H1 (cell line): Measurements from ENCODE around the gene HK1. TPM values are rescaled to one million over a fixed set of nuclear protein-coding genes. Genes with fewer than 3 reads are reported as not detected.

Experiments used
- CTCF ChIA-PET: fragments of 300-600 bp; sonication (Branson Sonifier 250); formaldehyde crosslinking; loops from one replicate; lab custom pipeline; 2021; ENCODE audit not compliant: partially characterized antibody; lab: Charles Lee
- POLR2A ChIA-PET: fragments of 300-600 bp; sonication (Branson Sonifier 250); formaldehyde crosslinking; loops from one replicate; lab custom pipeline; 2021; ENCODE audit warnings: inconsistent platforms; ENCODE audit not compliant: partially characterized antibody; lab: Charles Lee
- DNase-seq, 2 experiments: peaks; one replicate each; pipeline versions ENCODE4 v3.0.0 to v3.0.0-alpha.2; 2010 to 2022; ENCODE audit warnings: low spot score in 2 of 2, low read depth in 1 of 2, mixed read lengths in 1 of 2
- FAIRE-seq: peaks from 2 replicates; lab custom pipeline; 2011; peaks lifted over from hg19 to GRCh38; lab: Jason Lieb, UNC
- H2AFZ ChIP-seq: 2 replicates; pipeline ENCODE4 v1.8.1; 2012; ENCODE audit warnings: low read length, inconsistent platforms
- H2AK5ac ChIP-seq: 2 replicates; pipeline ENCODE4 v1.6.1; 2013; ENCODE audit warnings: low read depth, low read length
- H2BK120ac ChIP-seq: replicated peaks from 2 replicates; pipeline ENCODE3; 2013; ENCODE audit warnings: low read depth, low read length, inconsistent platforms
- H2BK12ac ChIP-seq: 2 replicates; pipeline ENCODE4 v1.6.1; 2013; ENCODE audit warnings: low read depth, low read length
- H2BK15ac ChIP-seq: 2 replicates; pipeline ENCODE4 v1.6.1; 2013; ENCODE audit warnings: low read length
- H2BK20ac ChIP-seq: 2 replicates; pipeline ENCODE4 v1.6.1; 2013; ENCODE audit warnings: low read length
- H2BK5ac ChIP-seq: 2 replicates; pipeline ENCODE4 v1.6.1; 2013; ENCODE audit warnings: low read depth, low read length
- H3K14ac ChIP-seq: 2 replicates; pipeline ENCODE4 v1.6.1; 2013; ENCODE audit warnings: inconsistent platforms; ENCODE audit not compliant: insufficient read length
- H3K18ac ChIP-seq: 2 replicates; pipeline ENCODE4 v1.6.1; 2013; ENCODE audit warnings: low read length; ENCODE audit errors: extremely low read depth
- H3K23ac ChIP-seq: 2 replicates; pipeline ENCODE4 v1.6.1; 2013; ENCODE audit warnings: inconsistent platforms; ENCODE audit not compliant: insufficient read length
- H3K23me2 ChIP-seq: 2 replicates; pipeline ENCODE4 v1.6.1; 2013; ENCODE audit warnings: low read depth, low read length
- H3K27ac ChIP-seq: 2 replicates; pipeline ENCODE4 v1.6.1; 2011; ENCODE audit warnings: low read depth, low read length, inconsistent platforms
- H3K27me3 ChIP-seq, 4 experiments: replicated peaks in 1 of 4; 1 replicate in 1 of 4; 2 replicates in 3 of 4; pipeline versions ENCODE4 v1.6.1 to v1.8.1; 2011 to 2013; ENCODE audit warnings: low read length in 3 of 4, mild to moderate bottlenecking in 3 of 4, inconsistent platforms in 2 of 4, mixed read lengths in 2 of 4, moderate library complexity in 1 of 4; ENCODE audit not compliant: control insufficient read depth in 3 of 4, insufficient read depth in 3 of 4; ENCODE audit errors: extremely low read depth in 1 of 4
- H3K36me3 ChIP-seq, 4 experiments: 2 replicates each; pipeline versions ENCODE4 v1.6.1 to v1.8.1; 2011 to 2013; ENCODE audit warnings: mild to moderate bottlenecking in 4 of 4, low read length in 3 of 4, moderate library complexity in 2 of 4, control low read depth in 1 of 4, inconsistent platforms in 1 of 4; ENCODE audit not compliant: insufficient read depth in 4 of 4, control insufficient read depth in 2 of 4
- H3K4ac ChIP-seq: replicated peaks from 2 replicates; pipeline ENCODE3; 2013; ENCODE audit warnings: low read length, low read depth, mixed read lengths, inconsistent platforms; ENCODE audit not compliant: insufficient read length
- H3K4me1 ChIP-seq, 4 experiments: replicated peaks in 1 of 4; 1 replicate in 1 of 4; 2 replicates in 3 of 4; pipeline versions ENCODE4 v1.6.1 to v1.8.1; 2011 to 2013; ENCODE audit warnings: low read length in 3 of 4, inconsistent platforms in 2 of 4, mixed read lengths in 1 of 4; ENCODE audit not compliant: insufficient read depth in 4 of 4, control insufficient read depth in 3 of 4
- H3K4me2 ChIP-seq, 2 experiments: 2 replicates each; pipeline versions ENCODE4 v1.6.1 to v1.8.1; 2011 to 2013; ENCODE audit warnings: low read depth in 2 of 2, low read length in 2 of 2, control low read depth in 1 of 2, inconsistent platforms in 1 of 2, mild to moderate bottlenecking in 1 of 2; ENCODE audit not compliant: insufficient read depth in 1 of 2
- H3K4me3 ChIP-seq, 4 experiments: fragments of 200-600, 300-600 bp in 1 of 4; sonication (generic), shearing (Covaris generic), sonication (Bioruptor Twin) in 1 of 4; 2 replicates each; pipeline versions ENCODE4 v1.5.1 to v1.8.1; 2011 to 2016; ENCODE audit warnings: low read length in 4 of 4, low read depth in 3 of 4, control low read depth in 2 of 4, inconsistent platforms in 2 of 4, mild to moderate bottlenecking in 2 of 4, mixed read lengths in 1 of 4, moderate library complexity in 1 of 4; ENCODE audit not compliant: insufficient read depth in 2 of 4; ENCODE audit errors: extremely low read depth in 1 of 4
- H3K56ac ChIP-seq: replicated peaks from 2 replicates; pipeline ENCODE3; 2013; ENCODE audit warnings: low read depth, mild to moderate bottlenecking, mixed read lengths, low read length, inconsistent platforms; ENCODE audit not compliant: insufficient read length
- H3K79me1 ChIP-seq: 2 replicates; pipeline ENCODE4 v1.6.1; 2013; ENCODE audit warnings: low read depth, low read length, control low read depth
- H3K79me2 ChIP-seq, 2 experiments: 2 replicates each; pipeline versions ENCODE4 v1.6.1 to v1.8.1; 2012 to 2013; ENCODE audit warnings: low read length in 2 of 2, mild to moderate bottlenecking in 2 of 2, inconsistent platforms in 1 of 2; ENCODE audit not compliant: insufficient read depth in 2 of 2, control insufficient read depth in 1 of 2
- H3K9ac ChIP-seq, 4 experiments: replicated peaks in 1 of 4; 1 replicate in 1 of 4; 2 replicates in 3 of 4; pipeline versions ENCODE4 v1.6.1 to v1.8.1; 2011 to 2013; ENCODE audit warnings: low read depth in 3 of 4, low read length in 3 of 4, control low read depth in 2 of 4, mild to moderate bottlenecking in 2 of 4, moderate library complexity in 2 of 4, inconsistent platforms in 1 of 4; ENCODE audit errors: extremely low read depth in 1 of 4
- H3K9me3 ChIP-seq, 2 experiments: 2 replicates each; pipeline versions ENCODE4 v1.6.1 to v1.8.1; 2012 to 2013; ENCODE audit warnings: mild to moderate bottlenecking in 2 of 2, moderate library complexity in 2 of 2, control low read depth in 1 of 2, inconsistent platforms in 1 of 2, low read depth in 1 of 2, low read length in 1 of 2, mixed read lengths in 1 of 2; ENCODE audit not compliant: insufficient read depth in 2 of 2
- H4K20me1 ChIP-seq, 2 experiments: replicated peaks in 1 of 2; 2 replicates each; pipeline versions ENCODE3 to v1.8.1; 2011 to 2013; ENCODE audit warnings: inconsistent platforms in 2 of 2, low read length in 2 of 2, mild to moderate bottlenecking in 1 of 2; ENCODE audit not compliant: insufficient read depth in 2 of 2, control insufficient read depth in 1 of 2
- H4K5ac ChIP-seq: 2 replicates; pipeline ENCODE4 v1.6.1; 2013; ENCODE audit warnings: low read length, low read depth, mixed read lengths, inconsistent platforms; ENCODE audit not compliant: insufficient read length
- H4K8ac ChIP-seq: 2 replicates; pipeline ENCODE4 v1.8.0; 2013; ENCODE audit warnings: mild to moderate bottlenecking, moderate library complexity, low read length, inconsistent platforms; ENCODE audit not compliant: insufficient read depth; ENCODE audit errors: extremely low read depth
- H4K91ac ChIP-seq: replicated peaks from 2 replicates; pipeline ENCODE3; 2013; ENCODE audit warnings: low read length, mixed read lengths, inconsistent platforms; ENCODE audit not compliant: insufficient read length
- ATF3 ChIP-seq: IDR thresholded peaks from 2 replicates; pipeline ENCODE4 v1.6.1; 2011; ENCODE audit warnings: low read depth, mild to moderate bottlenecking, low read length; ENCODE audit not compliant: insufficient read depth
- FOSL1 ChIP-seq: IDR thresholded peaks from 2 replicates; pipeline ENCODE4 v1.6.1; 2011; ENCODE audit warnings: mild to moderate bottlenecking, low read depth, low read length, moderate library complexity; ENCODE audit not compliant: insufficient read depth
- GTF2F1 ChIP-seq: IDR thresholded peaks from 2 replicates; pipeline ENCODE4 v1.6.1; 2012; ENCODE audit warnings: low read depth, low read length, improper control_type of control experiment, borderline replicate concordance
- KDM1A ChIP-seq: fragments of 200-600, 300-600 bp; sonication (generic); IDR thresholded peaks from 2 replicates; pipeline ENCODE4 v1.7.1; 2016; ENCODE audit warnings: mild to moderate bottlenecking, low read length, borderline replicate concordance
- MAFK ChIP-seq: IDR thresholded peaks from 2 replicates; pipeline ENCODE4 v1.6.1; 2012; ENCODE audit warnings: low read depth, mild to moderate bottlenecking, improper control_type of control experiment, low read length
- NRF1 ChIP-seq: IDR thresholded peaks from 2 replicates; pipeline ENCODE4 v1.6.1; 2011; ENCODE audit warnings: mild to moderate bottlenecking, low read depth, low read length, improper control_type of control experiment
- RBBP5 ChIP-seq: IDR thresholded peaks from 2 replicates; pipeline ENCODE4 v1.7.1; 2012; ENCODE audit warnings: low read depth, mild to moderate bottlenecking, inconsistent platforms, low read length, moderate library complexity, borderline replicate concordance
- SIRT6 ChIP-seq: IDR thresholded peaks from one replicate; pipeline ENCODE4 v1.7.1; 2012; ENCODE audit warnings: low read length, inconsistent platforms
- SIX5 ChIP-seq: IDR thresholded peaks from 2 replicates; pipeline ENCODE4 v1.6.1; 2011; ENCODE audit warnings: mild to moderate bottlenecking, low read depth, low read length
- SP2 ChIP-seq: IDR thresholded peaks from 2 replicates; pipeline ENCODE4 v1.6.1; 2012; ENCODE audit warnings: mild to moderate bottlenecking, low read length, inconsistent platforms
- WGBS, 2 experiments: shearing (Covaris generic) in 1 of 2; methylation state at CpG; one replicate each; pipeline versions ENCODE4 v1.1.6 to v1.1.7; 2013 to 2015; ENCODE audit warnings: low lambda C conversion rate in 2 of 2, mixed read lengths in 2 of 2, inconsistent platforms in 1 of 2, low coverage in 1 of 2, missing lambda C conversion rate in 1 of 2; ENCODE audit not compliant: insufficient replicate concordance in 2 of 2, insufficient coverage in 1 of 2, insufficient read length in 1 of 2; ENCODE audit errors: extremely low coverage in 1 of 2, missing lambda C conversion rate in 1 of 2; 5-methylcytosine and 5-hydroxymethylcytosine counted together
- polyA plus RNA-seq, 7 experiments: library from polyadenylated mRNA; depleted of rRNA in 3 of 7; stranded (reverse) in 5 of 7; unstranded in 2 of 7; fragments of >200 nt in 5 of 7; fragments of 200-250 nt in 2 of 7; gene quantifications; 1 replicate in 5 of 7; 2 replicates in 1 of 7; 4 replicates in 1 of 7; pipeline versions ENCODE4 v1.2.1 to v1.2.3, GENCODE V29; 2011 to 2013; ENCODE audit warnings: missing spikeins in 2 of 7, mixed read lengths in 2 of 7
- total RNA-seq: library from RNA; stranded (reverse); fragmentation: NEBNext Ultra II Directional; extraction: Animal tissue kit (Norgen Biotek cat#: 25700); gene quantifications from 2 replicates; pipeline ENCODE4 v1.2.1, GENCODE V29; 2021

The HK1 gene
- total and polyA plus RNA-seq, 2 of the 8 experiments (the other 6 are each of a cell fraction or from before 2014, with no cell fraction given): 55.8 to 247 TPM

- Histone ChIP-seq H2BK20ac (no peak overlapping the region), H4K91ac (no peak overlapping the region), H3K4ac (no peak overlapping the region), H3K4me3 (no peak overlapping the region), H3K79me1 (no peaks in the 10 kb centered on the region), H2AK5ac (no peak overlapping the region), H3K14ac (no peak overlapping the region), H3K4me1 (no peaks in the 10 kb centered on the region), H3K79me2 (no peaks in the 10 kb centered on the region), H2BK15ac (no peak overlapping the region), H3K27me3 (no peaks in the 10 kb centered on the region), H3K36me3 (no peaks in the 10 kb centered on the region), H2BK5ac (no peak overlapping the region), H3K56ac (no peak overlapping the region), H3K18ac (no peak overlapping the region; the same call in 1 of the 2 replicates), H3K23ac (no peak overlapping the region), H3K4me2 (no peak overlapping the region), H3K9ac (no peak overlapping the region), H4K8ac (no peak overlapping the region), H4K5ac (no peak overlapping the region), H2BK12ac (no peak overlapping the region; the same call in 1 of the 2 replicates), H2AFZ (no peak overlapping the region), H3K9me3 (no peaks in the 10 kb centered on the region), H3K27ac (no peak overlapping the region), H3K23me2 (no peaks in the 10 kb centered on the region; the same call in 1 of the 2 replicates), H2BK120ac (no peak overlapping the region), H4K20me1 (no peaks in the 10 kb centered on the region)
- DNase-seq (no peak), FAIRE-seq (no peak)
- CTCF ChIA-PET: interaction anchor here (0.5 to 2.7 kb wide), 10 partner anchors 8 to 76 kb away, joined by 3 to 22 read pairs (median 4); partner anchors contain the start of gene TSPAN15
- WGBS, 2 experiments: 77% methylated on average over 10 of the region's 10 CpGs; no CpG with 5 or more reads in 1 of the 2 experiments
- POLR2A ChIA-PET: no interaction called here
- TF ChIP-seq MAFK (no peak), NRF1 (no peak), SIRT6 (no peak), KDM1A (no peak), ATF3 (no peak), SIX5 (no peak), FOSL1 (no peak), SP2 (no peak), GTF2F1 (no peak), RBBP5 (no peak)
These were observed 160.4 kb downstream of the HK1 start for GRCh38 chr10:69438536-69439349.
